AG04449 (cell line): ENCODE measurements around the gene KLHL17.
"Not testable (repeated sequence)": the region's sequence is repeated elsewhere in the genome, so short reads cannot be mapped to it uniquely, and the experiment has no call there.

Experiments used
- CTCF ChIA-PET: fragments of 350-600 bp; formaldehyde crosslinking; extraction: SDS; loops from one replicate; lab custom pipeline; 2021; ENCODE audit warnings: antibody characterized with exemption; lab: Yijun Ruan, JAX
- POLR2A ChIA-PET: fragments of 400-600, 350-600 bp; formaldehyde crosslinking; extraction: SDS; loops from one replicate; lab custom pipeline; 2020; ENCODE audit warnings: antibody characterized with exemption, inconsistent platforms; lab: Yijun Ruan, JAX
- DNase-seq: peaks from one replicate; pipeline ENCODE4 v3.0.0-alpha.2; 2010; ENCODE audit warnings: low read depth, low spot score
- H3K4me3 ChIP-seq: 2 replicates; pipeline ENCODE4 v1.5.1; 2011; ENCODE audit warnings: low read depth, mild to moderate bottlenecking, control low read depth, low read length
- TF ChIP-seq, protein P1 (sequence below): IDR thresholded peaks from one replicate; pipeline ENCODE4 v1.5.1; 2011; ENCODE audit warnings: mild to moderate bottlenecking, moderate library complexity, low read length, control low read depth, inconsistent platforms; ENCODE audit not compliant: insufficient read depth; ENCODE audit errors: missing control alignments

Gene KLHL17

GRCh38 chr1:985126-985525, 24.7 kb downstream of the KLHL17 start:
- ChIA-PET CTCF (interaction anchor here (0.7 to 7.8 kb wide), 15 partner anchors 7 to 306 kb away, joined by 3 to 152 read pairs (median 16); partner anchors contain the start of gene HES4), POLR2A (no interaction called here)
- no peak for DNase-seq
- TF ChIP-seq, protein P1, sequence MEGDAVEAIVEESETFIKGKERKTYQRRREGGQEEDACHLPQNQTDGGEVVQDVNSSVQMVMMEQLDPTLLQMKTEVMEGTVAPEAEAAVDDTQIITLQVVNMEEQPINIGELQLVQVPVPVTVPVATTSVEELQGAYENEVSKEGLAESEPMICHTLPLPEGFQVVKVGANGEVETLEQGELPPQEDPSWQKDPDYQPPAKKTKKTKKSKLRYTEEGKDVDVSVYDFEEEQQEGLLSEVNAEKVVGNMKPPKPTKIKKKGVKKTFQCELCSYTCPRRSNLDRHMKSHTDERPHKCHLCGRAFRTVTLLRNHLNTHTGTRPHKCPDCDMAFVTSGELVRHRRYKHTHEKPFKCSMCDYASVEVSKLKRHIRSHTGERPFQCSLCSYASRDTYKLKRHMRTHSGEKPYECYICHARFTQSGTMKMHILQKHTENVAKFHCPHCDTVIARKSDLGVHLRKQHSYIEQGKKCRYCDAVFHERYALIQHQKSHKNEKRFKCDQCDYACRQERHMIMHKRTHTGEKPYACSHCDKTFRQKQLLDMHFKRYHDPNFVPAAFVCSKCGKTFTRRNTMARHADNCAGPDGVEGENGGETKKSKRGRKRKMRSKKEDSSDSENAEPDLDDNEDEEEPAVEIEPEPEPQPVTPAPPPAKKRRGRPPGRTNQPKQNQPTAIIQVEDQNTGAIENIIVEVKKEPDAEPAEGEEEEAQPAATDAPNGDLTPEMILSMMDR = no peak
- H3K4me3 ChIP-seq = no peak overlapping the region

- POLR2A ChIA-PET = interaction anchor here (0.7 kb wide), 1 partner anchor 25 kb away, joined by 5 read pairs; the partner anchor contains the start of gene ISG15
- CTCF ChIA-PET, DNase-seq, H3K4me3 ChIP-seq: not testable (repeated sequence)
Measured at GRCh38 chr1:988061-988460, 27.7 kb downstream of the KLHL17 start.

DNA sequence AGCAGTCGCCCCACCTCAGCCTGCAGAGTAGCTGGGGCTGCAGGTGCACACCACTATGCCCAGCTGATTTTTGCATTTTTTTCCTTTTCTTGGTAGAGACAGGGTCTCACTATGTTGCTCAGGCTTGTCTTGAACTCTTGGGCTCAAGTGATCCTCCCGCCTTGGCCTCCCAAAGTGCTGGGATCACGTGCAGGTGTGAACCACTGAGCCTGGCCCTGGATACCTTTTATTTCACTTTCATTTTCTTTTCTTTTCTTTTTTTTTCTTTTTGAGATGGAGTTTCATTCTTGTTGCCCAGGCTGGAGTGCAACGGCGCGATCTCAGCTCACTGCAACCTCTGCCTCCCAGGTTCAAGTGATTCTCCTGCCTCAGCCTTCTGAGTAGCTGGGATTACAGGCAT, 30.9 kb downstream of the KLHL17 start:
- CTCF ChIA-PET = interaction anchor here (2.1 to 7.2 kb wide), 2 partner anchors 8 to 11 kb away, joined by 13 to 86 read pairs; partner anchors contain the start of gene PERM1
- DNase-seq, POLR2A ChIA-PET, H3K4me3 ChIP-seq: not testable (repeated sequence)

- ChIA-PET POLR2A (no interaction called here), CTCF (interaction anchor here (0.7 to 7.2 kb wide), 4 partner anchors 9 to 27 kb away, joined by 3 to 86 read pairs (median 8); partner anchors contain the start of gene PERM1)
- TF ChIP-seq, protein P1 = no peak
- no peak overlapping the region for H3K4me3 ChIP-seq
- DNase-seq = no peak
Measured at GRCh38 chr1:991895-992294, 31.5 kb downstream of the KLHL17 start.

DNA sequence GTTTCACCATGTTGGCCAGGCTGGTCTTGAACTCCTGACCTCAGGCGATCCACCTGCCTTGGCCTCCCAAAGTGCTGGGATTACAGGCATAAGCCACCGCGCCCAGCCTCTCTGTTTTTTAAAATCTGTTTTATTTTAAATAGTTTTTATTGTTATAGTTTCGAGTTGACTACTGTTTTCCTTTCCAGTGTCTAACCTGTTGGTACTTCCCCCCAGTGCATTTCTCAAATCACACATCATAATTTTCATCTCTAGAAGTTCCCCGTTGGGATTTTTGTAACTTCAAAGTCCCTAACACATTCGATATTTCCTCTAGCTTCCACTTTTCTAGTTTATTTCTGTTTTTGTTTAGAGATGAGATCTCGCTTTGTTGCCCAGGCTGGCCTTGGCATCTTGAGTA, 32.0 kb downstream of the KLHL17 start:
- ChIA-PET POLR2A (no interaction called here), CTCF (interaction anchor here (0.5 to 7.2 kb wide), 6 partner anchors 9 to 71 kb away, joined by 3 to 86 read pairs (median 5); partner anchors contain the start of gene PERM1)
- no peak for DNase-seq

DNA sequence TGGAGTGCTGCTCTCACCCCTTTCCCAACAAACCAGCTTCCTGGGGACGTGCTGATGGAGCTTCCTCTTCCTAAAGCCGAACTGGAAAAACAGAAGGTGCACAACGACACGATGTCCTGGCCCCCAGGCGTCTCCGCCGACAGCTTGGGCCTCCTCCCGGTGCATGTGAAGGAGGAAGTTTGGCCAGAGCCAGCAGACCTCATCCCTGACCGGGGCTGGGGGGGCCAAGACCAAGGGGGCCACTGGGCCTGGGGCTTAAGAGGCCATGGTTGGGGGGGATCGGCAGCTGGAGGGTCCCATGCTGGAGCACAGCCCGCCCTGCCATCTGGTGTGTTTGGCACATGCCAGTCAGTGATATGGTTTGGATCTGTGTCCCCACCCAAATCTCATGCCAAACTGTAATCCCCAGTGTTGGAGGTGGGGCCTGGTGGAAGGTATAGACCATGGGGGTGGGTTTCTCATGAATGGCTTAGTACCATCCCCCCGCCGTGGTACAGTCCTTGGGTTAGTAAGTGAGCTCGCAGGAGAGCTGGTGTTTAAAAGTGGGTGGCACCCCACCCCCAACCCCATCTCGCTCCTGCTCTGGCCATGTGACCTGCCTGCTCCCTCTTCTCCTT, 33.1 kb downstream of the KLHL17 start:
- POLR2A ChIA-PET = no interaction called here
- no peak for DNase-seq
- TF ChIP-seq, protein P1 = no peak
- CTCF ChIA-PET = interaction anchor here (0.7 to 7.2 kb wide), 7 partner anchors 9 to 89 kb away, joined by 3 to 86 read pairs (median 4); partner anchors contain the start of gene PERM1
- H3K4me3 ChIP-seq = no peak overlapping the region

More for the DNA sequence above, 32.0 kb downstream of the KLHL17 start:
- TF ChIP-seq, protein P1 = no peak
- no peak overlapping the region for H3K4me3 ChIP-seq

GRCh38 chr1:994546-994945, 34.2 kb downstream of the KLHL17 start:
- POLR2A ChIA-PET, H3K4me3 ChIP-seq, DNase-seq: not testable (repeated sequence)
- CTCF ChIA-PET = interaction anchor here (0.9 to 7.2 kb wide), 4 partner anchors 9 to 90 kb away, joined by 4 to 86 read pairs (median 4); partner anchors contain the start of gene PERM1
